Measurements from ENCODE around the gene LRPAP1.

The LRPAP1 gene

GRCh38 chr4:3464911-3465697, 67.1 kb downstream of the LRPAP1 start (continued):
- no peak for TF ChIP-seq ZNF302 (tag by site-specific recombination; IDR thresholded peaks at IDR 0.05; ENCODE audit: low read depth)

GRCh38 chr4:3464349-3464905, 67.8 kb downstream of the LRPAP1 start:
- no peak overlapping the region for H3K27ac ChIP-seq (ENCODE audit: extremely low read depth, low read depth, low read length)
- no peaks in the 10 kb centered on the region for H3K36me3 ChIP-seq (ENCODE audit: control insufficient read depth in 2 of 2, insufficient read depth in 1 of 2, low read length in 2 of 2)
- no peaks in the 10 kb centered on the region for H3K9me3 ChIP-seq (ENCODE audit: control insufficient read depth, insufficient read depth, low read depth, low read length)
- POLR2A ChIA-PET = no interaction called here
- H3K4me3 ChIP-seq (ENCODE audit: low read depth, low read length) = no peak overlapping the region
- TF ChIP-seq, protein P1, sequence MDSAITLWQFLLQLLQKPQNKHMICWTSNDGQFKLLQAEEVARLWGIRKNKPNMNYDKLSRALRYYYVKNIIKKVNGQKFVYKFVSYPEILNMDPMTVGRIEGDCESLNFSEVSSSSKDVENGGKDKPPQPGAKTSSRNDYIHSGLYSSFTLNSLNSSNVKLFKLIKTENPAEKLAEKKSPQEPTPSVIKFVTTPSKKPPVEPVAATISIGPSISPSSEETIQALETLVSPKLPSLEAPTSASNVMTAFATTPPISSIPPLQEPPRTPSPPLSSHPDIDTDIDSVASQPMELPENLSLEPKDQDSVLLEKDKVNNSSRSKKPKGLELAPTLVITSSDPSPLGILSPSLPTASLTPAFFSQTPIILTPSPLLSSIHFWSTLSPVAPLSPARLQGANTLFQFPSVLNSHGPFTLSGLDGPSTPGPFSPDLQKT (IDR thresholded peaks at IDR 0.05; ENCODE audit: borderline replicate concordance, low read depth, low read length) = no peak
- no peaks in the 10 kb centered on the region for H3K4me1 ChIP-seq (ENCODE audit: control insufficient read depth, insufficient read depth, low read length)
- CTCF ChIA-PET = no interaction called here

DNA sequence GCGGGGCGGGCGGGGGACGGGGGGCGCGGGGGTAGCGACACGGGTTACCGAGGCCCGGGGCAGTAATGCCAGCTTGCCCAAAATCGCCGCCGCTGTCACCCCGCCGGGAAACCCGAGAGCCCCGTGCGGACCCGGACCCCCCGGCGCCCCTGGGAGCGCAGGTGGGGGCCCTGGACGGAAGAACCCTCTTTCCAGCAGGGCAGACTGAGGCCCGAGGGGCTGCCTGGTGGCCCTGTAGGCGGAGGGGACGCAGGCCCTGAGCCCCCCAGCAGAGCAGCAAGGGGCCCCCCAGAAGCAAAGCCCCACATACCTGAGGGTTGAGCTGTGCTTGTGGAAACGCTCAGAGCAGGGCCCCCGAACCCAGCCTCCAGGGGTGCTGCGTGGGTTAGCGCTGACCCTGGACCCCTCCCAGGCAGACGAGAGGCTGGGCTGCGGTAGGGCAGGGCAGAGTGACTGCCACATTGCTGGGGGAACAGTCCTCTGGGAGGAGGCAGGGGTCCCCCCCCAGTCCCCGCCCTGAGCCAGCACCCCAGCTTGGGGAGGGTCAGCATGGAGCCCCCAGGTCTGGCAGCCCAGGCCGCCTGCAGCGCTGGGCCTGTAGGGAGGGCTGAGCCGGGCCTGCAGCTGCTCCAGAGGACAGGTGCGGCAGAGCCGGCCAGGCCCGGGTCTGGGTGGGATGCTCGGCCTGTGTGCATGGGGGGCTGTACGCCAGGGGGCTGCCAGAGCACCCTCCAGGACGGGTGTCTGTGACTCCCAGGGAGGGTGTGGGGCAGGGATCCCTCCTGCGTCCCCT, 68.5 kb downstream of the LRPAP1 start:
- H3K4me3 ChIP-seq (ENCODE audit: low read depth, low read length) = peak overlapping the region; percentile 1; the same call in 1 of the 2 replicates
- no peaks in the 10 kb centered on the region for H3K9me3 ChIP-seq (ENCODE audit: control insufficient read depth, insufficient read depth, low read depth, low read length)
- no peaks in the 10 kb centered on the region for H3K4me1 ChIP-seq (ENCODE audit: control insufficient read depth, insufficient read depth, low read length)
- H3K36me3 ChIP-seq (ENCODE audit: control insufficient read depth in 2 of 2, insufficient read depth in 1 of 2, low read length in 2 of 2) = no peaks in the 10 kb centered on the region
- no peak overlapping the region for H3K27ac ChIP-seq (ENCODE audit: extremely low read depth, low read depth, low read length)
- CTCF ChIA-PET = no interaction called here
- TF ChIP-seq ZNF175 (tag by site-specific recombination; IDR thresholded peaks at IDR 0.05) = no peak
- no peak for TF ChIP-seq KLF10 (tag by site-specific recombination; IDR thresholded peaks at IDR 0.05)
- peak; percentile 50; the same call in 1 of the 2 replicates for TF ChIP-seq PATZ1 (tag by site-specific recombination; IDR thresholded peaks at IDR 0.05)
- no peak for TF ChIP-seq EGR2 (tag by site-specific recombination; IDR thresholded peaks at IDR 0.05; ENCODE audit: low read depth)
- POLR2A ChIA-PET = no interaction called here

DNA sequence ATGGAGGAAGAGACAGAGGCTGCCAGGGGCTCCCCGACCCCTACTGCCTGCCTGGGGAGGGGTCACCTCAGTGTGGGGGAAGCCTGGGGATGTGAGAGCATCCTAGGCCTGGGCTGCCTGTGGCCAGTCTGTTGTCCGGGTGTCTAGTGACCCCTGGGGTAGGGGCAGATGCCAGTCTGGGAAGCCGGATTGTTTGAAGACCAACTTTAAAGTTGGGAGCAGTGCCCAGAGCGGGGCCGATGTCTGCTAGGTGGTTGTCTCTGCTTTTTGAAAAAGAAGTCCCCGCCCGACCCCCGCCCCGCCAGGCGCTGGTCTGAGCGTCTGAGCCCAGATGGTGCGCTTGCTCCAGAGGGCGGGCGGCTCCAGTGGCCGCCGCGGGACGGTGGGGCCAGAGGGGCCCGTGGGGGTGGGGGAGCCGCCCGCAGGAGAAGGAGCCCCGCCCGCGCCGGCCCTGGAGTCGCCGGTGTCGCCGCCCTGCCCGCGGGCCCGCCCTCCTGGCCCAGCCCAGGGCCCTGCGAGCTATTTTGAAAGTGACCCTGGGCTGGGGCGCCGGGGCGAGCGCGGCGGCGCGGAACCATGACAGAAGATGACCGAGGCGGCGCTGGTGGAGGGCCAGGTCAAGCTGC, 69.3 kb downstream of the LRPAP1 start, which contains the start of gene DOK7:
Gene DOK7 (plus strand): TSS at position 517 of the 626 bp plus-strand sequence. CDS start 70 bp downstream, at position 587.
- ChIA-PET CTCF (no interaction called here), POLR2A (no interaction called here)
- Histone ChIP-seq H3K27ac (ENCODE audit: extremely low read depth, low read depth, low read length) (no peak within 1 kb of the TSS), H3K36me3 (ENCODE audit: control insufficient read depth in 2 of 2, insufficient read depth in 1 of 2, low read length in 2 of 2) (no peaks in the 10 kb centered on the region), H3K4me1 (ENCODE audit: control insufficient read depth, insufficient read depth, low read length) (no peaks in the 10 kb centered on the region), H3K4me3 (ENCODE audit: low read depth, low read length) (peak within 1 kb of the TSS; percentile 30), H3K9me3 (ENCODE audit: control insufficient read depth, insufficient read depth, low read depth, low read length) (no peaks in the 10 kb centered on the region)
- TF ChIP-seq KLF1 (tag by site-specific recombination; IDR thresholded peaks at IDR 0.05) = peak; percentile 29; the same call in 1 of the 2 replicates
- TF ChIP-seq ZNF549 (tag by site-specific recombination; IDR thresholded peaks at IDR 0.05) = no peak
- peak; percentile 39; the same call in 1 of the 2 replicates for TF ChIP-seq ZNF335 (tag by site-specific recombination; conservative IDR thresholded peaks at IDR 0.05)

Measured in HEK293 (cell line).